CD14-positive monocyte (primary cell): ENCODE measurements around the gene GATD1. TPM values are rescaled to one million over a fixed set of nuclear protein-coding genes. Genes with fewer than 3 reads are reported as not detected.

ENCODE experiments used
- DNase-seq, 3 donors: peaks; one replicate each; pipeline ENCODE4 v3.0.0-alpha.2; 2011 to 2022
- H2AFZ ChIP-seq: 2 replicates; pipeline ENCODE4 v1.6.0; 2012; ENCODE audit warnings: mild to moderate bottlenecking, low read depth, low read length, inconsistent platforms; ENCODE audit not compliant: insufficient read depth, poor library complexity, severe bottlenecking
- H3K27ac ChIP-seq, 2 donors: 1 replicate in 1 of 2; 2 replicates in 1 of 2; pipeline ENCODE4 v1.5.1; 2012 to 2013; ENCODE audit warnings: low read length in 2 of 2, control low read depth in 1 of 2, inconsistent platforms in 1 of 2, low read depth in 1 of 2, mild to moderate bottlenecking in 1 of 2
- H3K27me3 ChIP-seq, 2 donors: one replicate each; pipeline versions ENCODE4 v1.6.0 to v1.6.1; 2011 to 2013; ENCODE audit warnings: low read length in 2 of 2; ENCODE audit not compliant: control insufficient read depth in 2 of 2, insufficient read depth in 2 of 2
- H3K36me3 ChIP-seq, 2 donors: replicated peaks in 1 of 2; 1 replicate in 1 of 2; 2 replicates in 1 of 2; pipeline versions ENCODE4 v1.5.1 to v1.6.1; 2012 to 2013; ENCODE audit warnings: low read length in 2 of 2, control low read depth in 1 of 2, inconsistent platforms in 1 of 2, mild to moderate bottlenecking in 1 of 2; ENCODE audit not compliant: insufficient read depth in 2 of 2, control insufficient read depth in 1 of 2
- H3K4me1 ChIP-seq, 2 donors: 1 replicate in 1 of 2; 2 replicates in 1 of 2; pipeline versions ENCODE4 v1.5.1 to v1.6.1; 2012 to 2013; ENCODE audit warnings: low read length in 2 of 2, control low read depth in 1 of 2, inconsistent platforms in 1 of 2, mild to moderate bottlenecking in 1 of 2, moderate library complexity in 1 of 2; ENCODE audit not compliant: insufficient read depth in 2 of 2, control insufficient read depth in 1 of 2
- H3K4me2 ChIP-seq: replicated peaks from 2 replicates; pipeline ENCODE3; 2012; ENCODE audit warnings: low read length, moderate library complexity, mild to moderate bottlenecking; ENCODE audit not compliant: poor library complexity, severe bottlenecking; ENCODE audit errors: extremely low read depth
- H3K4me3 ChIP-seq, 3 experiments: fragments of 200-600 bp in 1 of 3; sonication (generic) in 1 of 3; replicated peaks in 1 of 3; 1 replicate in 2 of 3; 2 replicates in 1 of 3; pipeline ENCODE4 v1.5.1; 2011 to 2013; ENCODE audit warnings: low read length in 3 of 3, mild to moderate bottlenecking in 3 of 3, control low read depth in 2 of 3, low read depth in 2 of 3, inconsistent platforms in 1 of 3, moderate library complexity in 1 of 3
- H3K79me2 ChIP-seq: 2 replicates; pipeline ENCODE4 v1.6.0; 2012; ENCODE audit warnings: mild to moderate bottlenecking, control low read depth, inconsistent platforms, low read length, moderate library complexity; ENCODE audit not compliant: insufficient read depth
- H3K9ac ChIP-seq: 2 replicates; pipeline ENCODE4 v1.6.0; 2017; ENCODE audit warnings: low read length, mild to moderate bottlenecking; ENCODE audit not compliant: insufficient read depth, poor library complexity, severe bottlenecking
- H3K9me3 ChIP-seq, 2 donors: replicated peaks in 1 of 2; 1 replicate in 1 of 2; 2 replicates in 1 of 2; pipeline versions ENCODE4 v1.5.1 to v1.6.1; 2012 to 2013; ENCODE audit warnings: low read length in 2 of 2, control low read depth in 1 of 2; ENCODE audit not compliant: control insufficient read depth in 1 of 2, insufficient read depth in 1 of 2
- H4K20me1 ChIP-seq: 2 replicates; pipeline ENCODE4 v1.6.0; 2012; ENCODE audit warnings: mild to moderate bottlenecking, low read length, control low read depth, moderate library complexity; ENCODE audit not compliant: insufficient read depth
- H3K27ac Mint-ChIP-seq, 7 donors: one replicate each; pipeline ENCODE4 v1.8.0; 2020; ENCODE audit warnings: mild to moderate bottlenecking in 7 of 7, mixed read lengths in 7 of 7, moderate library complexity in 6 of 7, inconsistent platforms in 2 of 7
- H3K27me3 Mint-ChIP-seq, 3 donors: one replicate each; pipeline ENCODE4 v1.8.0; 2021 to 2022; ENCODE audit warnings: low read depth in 3 of 3, mild to moderate bottlenecking in 3 of 3, mixed read lengths in 3 of 3, moderate library complexity in 3 of 3, inconsistent platforms in 1 of 3
- H3K36me3 Mint-ChIP-seq, 2 donors: one replicate each; pipeline ENCODE4 v1.8.0; 2020; ENCODE audit warnings: mixed read lengths in 2 of 2, inconsistent platforms in 1 of 2, mild to moderate bottlenecking in 1 of 2
- H3K4me1 Mint-ChIP-seq: one replicate; pipeline ENCODE4 v1.8.0; 2020; ENCODE audit warnings: mild to moderate bottlenecking, mixed read lengths
- H3K4me3 Mint-ChIP-seq, 2 donors: one replicate each; pipeline ENCODE4 v1.8.0; 2020; ENCODE audit warnings: mild to moderate bottlenecking in 2 of 2, mixed read lengths in 2 of 2, moderate library complexity in 1 of 2
- H3K9me3 Mint-ChIP-seq, 7 donors: one replicate each; pipeline ENCODE4 v1.8.0; 2020 to 2022; ENCODE audit warnings: mixed read lengths in 7 of 7, mild to moderate bottlenecking in 6 of 7, moderate library complexity in 6 of 7, inconsistent platforms in 2 of 7
- CTCF ChIP-seq: fragments of 200-600 bp; IDR thresholded peaks from one replicate; pipeline ENCODE4 v1.8.0; 2022; ENCODE audit warnings: antibody characterized with exemption, mild to moderate bottlenecking
- WGBS: methylation state at CpG from one replicate; pipeline ENCODE4 v1.1.5; 2013; ENCODE audit warnings: missing lambda C conversion rate; ENCODE audit not compliant: insufficient coverage; 5-methylcytosine and 5-hydroxymethylcytosine counted together
- intact Hi-C, 2 donors: fragments of 100-400 bp; cut with micrococcal nuclease; formaldehyde crosslinking; loops; one replicate each; pipeline versions ENCODE4 v1.15.0 to v1.15.1; 2023
- polyA plus RNA-seq, 3 donors: library from polyadenylated mRNA; depleted of rRNA in 1 of 3; unstranded in 2 of 3; stranded (reverse) in 1 of 3; fragments of 300-500 nt in 2 of 3; fragments of >200 nt in 1 of 3; fragmentation: Illumina TruSeq in 2 of 3; gene quantifications; 1 replicate in 2 of 3; 2 replicates in 1 of 3; pipeline ENCODE4 v1.2.3, GENCODE V29; 2012 to 2021

Gene GATD1
- polyA plus RNA-seq, 3 donors = 4.5 to 45.6 (median 4.6) TPM

- no peak overlapping the region for H3K27ac Mint-ChIP-seq
- H3K27me3 Mint-ChIP-seq = peaks cover 21 to 55% (median 32%) of the 10 kb centered on the region in 3 donors
- H2AFZ ChIP-seq = no peak overlapping the region
- peaks cover 35 to 50% of the 10 kb centered on the region in 2 donors for H3K4me1 ChIP-seq
- H3K79me2 ChIP-seq = no peaks in the 10 kb centered on the region
- no peak for TF ChIP-seq CTCF
- intact Hi-C loops = no loop called here
- H3K36me3 Mint-ChIP-seq = no peaks in the 10 kb centered on the region
- no peak for DNase-seq
- 95% methylated on average over 10 of the region's 12 CpGs for WGBS
- peaks cover 0 to 6% (median 2%) of the 10 kb centered on the region in 7 donors for H3K9me3 Mint-ChIP-seq
- no peak overlapping the region for H3K4me2 ChIP-seq
- H4K20me1 ChIP-seq = no peaks in the 10 kb centered on the region
- peak overlapping the region in 1 of 2 donors; percentile 30 for H3K4me3 Mint-ChIP-seq
- H3K4me3 ChIP-seq = no peak overlapping the region
- peaks cover 8 to 38% of the 10 kb centered on the region in 2 donors for H3K27me3 ChIP-seq
- no peak overlapping the region for H3K27ac ChIP-seq
- H3K9me3 ChIP-seq = no peaks in the 10 kb centered on the region
- H3K9ac ChIP-seq = no peak overlapping the region
- peaks cover 24% of the 10 kb centered on the region for H3K4me1 Mint-ChIP-seq
- H3K36me3 ChIP-seq = no peaks in the 10 kb centered on the region
These were observed 50.0 kb downstream of the GATD1 start for GRCh38 chr11:727281-727701.

- 12% methylated on average over 54 of the region's 61 CpGs for WGBS
- peaks cover 0 to 10% (median 2%) of the 10 kb centered on the region in 7 donors for H3K9me3 Mint-ChIP-seq
- peak in 2 of 3 donors; percentile 39 to 42 for DNase-seq
- Histone ChIP-seq H4K20me1 (no peaks in the 10 kb centered on the region), H3K4me3 (peak overlapping the region in 1 of 3 experiments; percentile 67), H3K9ac (peak overlapping the region; percentile 59), H3K9me3 (no peaks in the 10 kb centered on the region), H3K27me3 (peaks cover 8 to 44% of the 10 kb centered on the region in 2 donors), H3K4me2 (peak overlapping the region; percentile 76), H3K79me2 (no peaks in the 10 kb centered on the region), H3K27ac (no peak overlapping the region), H3K36me3 (no peaks in the 10 kb centered on the region), H3K4me1 (peaks cover 43 to 57% of the 10 kb centered on the region in 2 donors), H2AFZ (peak overlapping the region; percentile 71)
- H3K4me1 Mint-ChIP-seq = peaks cover 27% of the 10 kb centered on the region
- intact Hi-C loops = no loop called here
- peaks cover 25 to 62% (median 36%) of the 10 kb centered on the region in 3 donors for H3K27me3 Mint-ChIP-seq
- no peaks in the 10 kb centered on the region for H3K36me3 Mint-ChIP-seq
- peak overlapping the region in 1 of 2 donors; percentile 80 for H3K4me3 Mint-ChIP-seq
- H3K27ac Mint-ChIP-seq = no peak overlapping the region
- TF ChIP-seq CTCF = no peak
These were observed 50.7 kb downstream of the GATD1 start for GRCh38 chr11:726278-727220.
